HG03457 (cell line): ENCODE data around the gene CIDEB.

Experiments used
- ATAC-seq: cut with Tn5 transposase; IDR thresholded peaks from one replicate; pipeline ENCODE4 v1.9.1; 2021; ENCODE audit warnings: moderate number of reproducible peaks; ENCODE audit not compliant: unreplicated experiment

The CIDEB gene

GRCh38 chr14:24270537-24271133 is 37.1 kb downstream of the CIDEB start:
- ATAC-seq = no peak

- no peak for ATAC-seq
Measured at GRCh38 chr14:24269910-24270536, 37.8 kb downstream of the CIDEB start.

GRCh38 chr14:24269368-24269767 is 38.4 kb downstream of the CIDEB start:
- no peak for ATAC-seq

GRCh38 chr14:24268225-24268624 is 39.6 kb downstream of the CIDEB start:
- no peak for ATAC-seq

GRCh38 chr14:24267516-24267915 is 40.3 kb downstream of the CIDEB start:
- ATAC-seq = no peak

- ATAC-seq = no peak
Measured at GRCh38 chr14:24266344-24267244, 41.2 kb downstream of the CIDEB start.

GRCh38 chr14:24264298-24264697 is 43.5 kb downstream of the CIDEB start:
- ATAC-seq = no peak

GRCh38 chr14:24263848-24264247 is 43.9 kb downstream of the CIDEB start:
- ATAC-seq = no peak

- ATAC-seq = no peak
Measured at GRCh38 chr14:24262821-24263733, 44.7 kb downstream of the CIDEB start, which contains the start of gene TGM1. Gene TGM1 (minus strand): TSS chr14:24263177. CDS start chr14:24262352, 825 bp downstream.

GRCh38 chr14:24261969-24262327 is 45.8 kb downstream of the CIDEB start:
- ATAC-seq = no peak

- ATAC-seq = no peak
Measured at GRCh38 chr14:24261256-24261968, 46.4 kb downstream of the CIDEB start.

- ATAC-seq = no peak
Measured at GRCh38 chr14:24260780-24261157, 47.0 kb downstream of the CIDEB start.

GRCh38 chr14:24260026-24260779 is 47.6 kb downstream of the CIDEB start:
- no peak for ATAC-seq

- ATAC-seq = no peak
Measured at GRCh38 chr14:24259282-24260025, 48.3 kb downstream of the CIDEB start.

GRCh38 chr14:24258548-24259265 is 49.1 kb downstream of the CIDEB start:
- ATAC-seq = no peak

GRCh38 chr14:24258119-24258518 is 49.7 kb downstream of the CIDEB start:
- no peak for ATAC-seq

- no peak for ATAC-seq
Measured at GRCh38 chr14:24256960-24257359, 50.8 kb downstream of the CIDEB start.
